Kidney (tissue), 14 donors: Measurements from ENCODE around the gene HIPK2. TPM values are rescaled to one million over a fixed set of nuclear protein-coding genes. Genes with fewer than 3 reads are reported as not detected.

Experiments
- DNase-seq, 5 donors: peaks; one replicate each; pipeline ENCODE4 v3.0.0-alpha.2; 2013 to 2020
- FAIRE-seq: peaks from 2 replicates; lab custom pipeline; 2012; peaks lifted over from hg19 to GRCh38; lab: Jason Lieb, UNC
- H3K27ac ChIP-seq, 2 donors: one replicate each; pipeline ENCODE4 v1.7.0; 2013; ENCODE audit warnings: low read depth in 2 of 2, low read length in 2 of 2, inconsistent platforms in 1 of 2
- H3K27me3 ChIP-seq: one replicate; pipeline ENCODE4 v1.7.1; 2013; ENCODE audit warnings: low read length, inconsistent platforms; ENCODE audit not compliant: control insufficient read depth, insufficient read depth
- H3K36me3 ChIP-seq, 3 donors: one replicate each; pipeline versions ENCODE4 v1.7.0 to v1.7.1; 2013; ENCODE audit warnings: low read length in 3 of 3, control low read depth in 1 of 3, inconsistent platforms in 1 of 3; ENCODE audit not compliant: insufficient read depth in 3 of 3, control insufficient read depth in 2 of 3
- H3K4me1 ChIP-seq, 3 donors: one replicate each; pipeline versions ENCODE4 v1.7.0 to v1.7.1; 2013; ENCODE audit warnings: low read length in 3 of 3, inconsistent platforms in 1 of 3, low read depth in 1 of 3; ENCODE audit not compliant: control insufficient read depth in 2 of 3, insufficient read depth in 2 of 3
- H3K4me3 ChIP-seq, 3 donors: one replicate each; pipeline versions ENCODE4 v1.7.0 to v1.8.1; 2013; ENCODE audit warnings: low read length in 3 of 3, control low read depth in 1 of 3, inconsistent platforms in 1 of 3
- H3K9ac ChIP-seq, 3 donors: one replicate each; pipeline versions ENCODE4 v1.7.0 to v1.7.1; 2013; ENCODE audit warnings: low read length in 3 of 3, control low read depth in 1 of 3, inconsistent platforms in 1 of 3
- H3K9me3 ChIP-seq, 3 donors: one replicate each; pipeline versions ENCODE4 v1.7.0 to v1.7.1; 2013; ENCODE audit warnings: low read length in 3 of 3, control low read depth in 1 of 3, inconsistent platforms in 1 of 3; ENCODE audit not compliant: control insufficient read depth in 2 of 3, insufficient read depth in 1 of 3
- CTCF ChIP-seq: IDR thresholded peaks from 3 replicates; pipeline ENCODE4 v1.5.1; 2012; ENCODE audit warnings: mild to moderate bottlenecking, moderate library complexity, borderline replicate concordance; ENCODE audit not compliant: insufficient read depth; ENCODE audit errors: extremely low read depth
- intact Hi-C: fragments of 100-400 bp; cut with DNase I; formaldehyde crosslinking; loops from one replicate; pipeline ENCODE4 v1.11.1; 2022
- polyA plus RNA-seq: library from polyadenylated mRNA; stranded (reverse); fragments of 350-450 nt; fragmentation: Illumina TruSeq; extraction: RNeasy Lipid Tissue Mini Kit (QIAGEN cat#74804); gene quantifications from one replicate; pipeline ENCODE4 v1.2.3, GENCODE V29; 2014; ENCODE audit warnings: low read depth, low replicate concordance; ENCODE audit not compliant: insufficient read depth
- total RNA-seq: library from RNA; stranded (reverse); fragmentation: NEBNext Ultra II Directional; extraction: Animal tissue kit (Norgen Biotek cat#: 25700); gene quantifications from one replicate; pipeline ENCODE4 v1.2.1, GENCODE V29; 2021
- donor health status: control.
- donor health status: control.
- donor health status: control.
- donor health status: control.
- donor health status: control.
- donor health status: DM: yes; HTN: yes; CAD: no.
- donor health status: Normal renal cell carcinoma (clear cell type).

Gene HIPK2
- total and polyA plus RNA-seq, 2 donors from 2014 or later, result 9.6 to 153 TPM

DNA sequence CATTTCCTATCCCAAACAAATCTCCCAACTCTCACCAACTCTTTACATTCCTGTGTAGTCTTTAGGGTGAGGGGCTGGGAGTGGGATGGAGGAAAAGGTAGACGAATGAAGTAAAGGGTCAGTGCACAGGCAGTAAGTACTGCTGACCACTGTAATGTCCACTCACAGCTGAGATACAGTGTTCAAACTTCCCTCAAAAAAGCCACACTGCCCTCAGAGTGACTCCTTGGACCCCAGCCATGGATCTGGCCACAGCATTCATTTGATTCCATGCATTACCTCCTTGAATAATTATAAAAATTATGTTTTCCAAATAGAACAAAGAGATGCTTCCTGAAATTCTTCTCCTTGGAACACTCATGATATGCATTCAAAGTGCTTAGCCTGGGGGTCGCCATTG is 19.8 kb upstream of the HIPK2 start:
- H3K9me3 ChIP-seq, result no peaks in the 10 kb centered on the region
- no peaks in the 10 kb centered on the region for H3K36me3 ChIP-seq
- H3K27me3 ChIP-seq, result no peaks in the 10 kb centered on the region
- intact Hi-C loops, result no loop called here
- H3K27ac ChIP-seq, result no peak overlapping the region
- DNase-seq, result peak in 1 of 5 donors; percentile 17
- H3K4me1 ChIP-seq, result peaks cover 0 to 4% (median 0%) of the 10 kb centered on the region in 3 donors
- no peak overlapping the region for H3K9ac ChIP-seq
- H3K4me3 ChIP-seq, result no peak overlapping the region
- no peak for TF ChIP-seq CTCF
- FAIRE-seq, result no peak

DNA sequence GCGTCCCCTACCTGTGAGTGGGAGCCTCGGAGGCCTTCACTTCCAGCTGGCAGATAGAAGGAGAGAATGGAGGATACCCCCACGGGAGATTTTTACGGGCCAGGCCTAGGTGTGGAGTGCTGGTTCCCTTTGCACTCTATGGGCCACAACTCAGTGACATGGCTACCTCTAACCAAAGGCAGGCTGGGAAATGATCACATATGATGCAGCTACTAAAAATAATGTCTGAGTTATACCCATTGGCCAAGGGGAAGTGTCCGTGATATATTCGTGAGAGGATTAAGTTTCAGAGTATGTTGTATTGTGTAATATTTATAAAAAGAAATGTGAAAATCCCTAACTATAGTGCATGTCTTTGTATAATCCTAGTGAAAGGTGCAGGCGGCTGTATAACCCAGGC is 13.5 kb upstream of the HIPK2 start:
- H3K36me3 ChIP-seq, result no peaks in the 10 kb centered on the region
- no peaks in the 10 kb centered on the region for H3K27me3 ChIP-seq
- no peak overlapping the region for H3K9ac ChIP-seq
- TF ChIP-seq CTCF, result no peak
- intact Hi-C loops, result no loop called here
- no peaks in the 10 kb centered on the region for H3K9me3 ChIP-seq
- H3K27ac ChIP-seq, result no peak overlapping the region
- no peak for DNase-seq
- H3K4me3 ChIP-seq, result no peak overlapping the region
- H3K4me1 ChIP-seq, result no peaks in the 10 kb centered on the region
- no peak for FAIRE-seq

GRCh38 chr7:139784648-139785047 is 6.8 kb upstream of the HIPK2 start:
- intact Hi-C loops, result no loop called here
- H3K36me3 ChIP-seq, result no peaks in the 10 kb centered on the region
- H3K9me3 ChIP-seq, result no peaks in the 10 kb centered on the region
- DNase-seq (no peak), FAIRE-seq (no peak)
- H3K9ac ChIP-seq, result no peak overlapping the region
- H3K27me3 ChIP-seq, result no peaks in the 10 kb centered on the region
- H3K4me3 ChIP-seq, result no peak overlapping the region
- peaks cover 0 to 14% (median 2%) of the 10 kb centered on the region in 3 donors for H3K4me1 ChIP-seq
- H3K27ac ChIP-seq, result no peak overlapping the region
- no peak for TF ChIP-seq CTCF
